Liver (tissue), 9 donors: ENCODE measurements around the gene LDAH. TPM values are rescaled to one million over a fixed set of nuclear protein-coding genes. Genes with fewer than 3 reads are reported as not detected.

Source experiments
- DNase-seq: peaks from one replicate; pipeline ENCODE4 v3.0.0-alpha.2; 2017; ENCODE audit warnings: low spot score
- H3K27ac ChIP-seq, 2 donors: one replicate each; pipeline ENCODE4 v1.7.0; 2013; ENCODE audit warnings: inconsistent platforms in 2 of 2, low read length in 2 of 2, control low read depth in 1 of 2, low read depth in 1 of 2, mild to moderate bottlenecking in 1 of 2
- H3K27me3 ChIP-seq, 4 donors: one replicate each; pipeline versions ENCODE4 v1.6.1 to v1.7.0; 2013; ENCODE audit warnings: low read length in 3 of 4, inconsistent platforms in 1 of 4, mild to moderate bottlenecking in 1 of 4, moderate library complexity in 1 of 4; ENCODE audit not compliant: control insufficient read depth in 4 of 4, insufficient read depth in 4 of 4
- H3K36me3 ChIP-seq, 4 donors: one replicate each; pipeline versions ENCODE4 v1.6.1 to v1.7.0; 2013; ENCODE audit warnings: low read length in 3 of 4, mild to moderate bottlenecking in 3 of 4, low read depth in 1 of 4, moderate library complexity in 1 of 4; ENCODE audit not compliant: control insufficient read depth in 4 of 4, insufficient read depth in 3 of 4
- H3K4me1 ChIP-seq, 4 donors: one replicate each; pipeline versions ENCODE4 v1.6.1 to v1.7.0; 2013; ENCODE audit warnings: low read length in 3 of 4, mild to moderate bottlenecking in 3 of 4, moderate library complexity in 1 of 4; ENCODE audit not compliant: control insufficient read depth in 4 of 4, insufficient read depth in 4 of 4
- H3K4me3 ChIP-seq, 3 donors: one replicate each; pipeline versions ENCODE4 v1.6.1 to v1.7.0; 2013; ENCODE audit warnings: low read length in 3 of 3, control low read depth in 1 of 3, low read depth in 1 of 3, mild to moderate bottlenecking in 1 of 3
- H3K9ac ChIP-seq, 2 donors: one replicate each; pipeline ENCODE4 v1.7.0; 2013; ENCODE audit warnings: low read length in 2 of 2, mild to moderate bottlenecking in 2 of 2, moderate library complexity in 2 of 2, control low read depth in 1 of 2, low read depth in 1 of 2
- H3K9me3 ChIP-seq, 4 donors: one replicate each; pipeline versions ENCODE4 v1.6.1 to v1.7.0; 2013; ENCODE audit warnings: low read length in 3 of 4; ENCODE audit not compliant: control insufficient read depth in 4 of 4
- EGR1 ChIP-seq, 2 donors: IDR thresholded peaks; 2 replicates each; pipeline ENCODE4 v1.6.1; 2016 to 2018; ENCODE audit warnings: antibody characterized with exemption in 2 of 2, low read depth in 2 of 2
- FOXA1 ChIP-seq: IDR thresholded peaks from 2 replicates; pipeline ENCODE4 v1.6.1; 2016; ENCODE audit warnings: antibody characterized with exemption
- FOXA2 ChIP-seq: IDR thresholded peaks from 2 replicates; pipeline ENCODE4 v1.6.1; 2016; ENCODE audit warnings: antibody characterized with exemption
- GABPA ChIP-seq, 2 donors: IDR thresholded peaks in 1 of 2; conservative IDR thresholded peaks in 1 of 2; 2 replicates each; pipeline ENCODE4 v1.6.1; 2016; ENCODE audit warnings: antibody characterized with exemption in 2 of 2, mild to moderate bottlenecking in 1 of 2, moderate library complexity in 1 of 2
- HNF4A ChIP-seq, 2 donors: conservative IDR thresholded peaks; 2 replicates each; pipeline ENCODE4 v1.6.1; 2016; ENCODE audit warnings: antibody characterized with exemption in 2 of 2, mild to moderate bottlenecking in 2 of 2
- JUND ChIP-seq, 2 donors: IDR thresholded peaks; 2 replicates each; pipeline ENCODE4 v1.6.1; 2016; ENCODE audit warnings: antibody characterized with exemption in 2 of 2
- NR2F2 ChIP-seq: IDR thresholded peaks from 2 replicates; pipeline ENCODE4 v1.6.1; 2016; ENCODE audit warnings: antibody characterized with exemption
- RAD21 ChIP-seq, 2 donors: IDR thresholded peaks; 2 replicates each; pipeline ENCODE4 v1.6.1; 2016; ENCODE audit warnings: antibody characterized with exemption in 2 of 2, mild to moderate bottlenecking in 2 of 2
- RXRA ChIP-seq, 2 donors: IDR thresholded peaks; 2 replicates each; pipeline ENCODE4 v1.6.1; 2017 to 2018; ENCODE audit warnings: antibody characterized with exemption in 2 of 2, mild to moderate bottlenecking in 1 of 2
- SP1 ChIP-seq: IDR thresholded peaks from 2 replicates; pipeline ENCODE4 v1.6.1; 2018; ENCODE audit warnings: antibody characterized with exemption, mild to moderate bottlenecking
- TAF1 ChIP-seq: conservative IDR thresholded peaks from 2 replicates; pipeline ENCODE4 v1.6.1; 2016; ENCODE audit warnings: antibody characterized with exemption, mild to moderate bottlenecking
- YY1 ChIP-seq: IDR thresholded peaks from 2 replicates; pipeline ENCODE4 v1.6.1; 2016; ENCODE audit warnings: antibody characterized with exemption, mild to moderate bottlenecking
- WGBS: extraction: QIAGEN DNeasy Blood & Tissue Kit; methylation state at CpG from one replicate; pipeline ENCODE4 v1.1.7; 2013; 5-methylcytosine and 5-hydroxymethylcytosine counted together
- polyA plus RNA-seq, 2 donors: library from polyadenylated mRNA; stranded (reverse) in 1 of 2; unstranded in 1 of 2; fragments of 200-250 nt in 1 of 2; fragments of >200 nt in 1 of 2; fragmentation: Nextera tagmentation in 1 of 2; extraction: Ambion mirVana in 1 of 2; gene quantifications; one replicate each; pipeline versions ENCODE4 v1.2.1 to v1.2.3, GENCODE V29; 2013 to 2015
- total RNA-seq, 2 donors: library from RNA; depleted of rRNA; stranded (reverse); fragments of >200 nt; gene quantifications; one replicate each; pipeline ENCODE4 v1.2.3, GENCODE V29; 2014
- TF ChIP-seq, protein P1 (sequence below): IDR thresholded peaks from 2 replicates; pipeline ENCODE4 v1.6.1; 2016; ENCODE audit warnings: antibody characterized with exemption, mild to moderate bottlenecking
- TF ChIP-seq, protein P2 (sequence below): IDR thresholded peaks from 2 replicates; pipeline ENCODE4 v1.6.1; 2016; ENCODE audit warnings: antibody characterized with exemption
- TF ChIP-seq, protein P3 (sequence below): IDR thresholded peaks from 2 replicates; pipeline ENCODE4 v1.6.1; 2016; ENCODE audit warnings: antibody characterized with exemption
- TF ChIP-seq, protein P4 (sequence below): IDR thresholded peaks from 2 replicates; pipeline ENCODE4 v1.6.1; 2016; ENCODE audit warnings: antibody characterized with exemption
- donor health status: healthy.
- donor health status: healthy.
- donor health status: healthy.
- donor health status: healthy.
- donor health status: healthy.

Gene LDAH
- total and polyA plus RNA-seq, 4 donors: 5.8 to 17.7 (median 9.7) TPM

DNA sequence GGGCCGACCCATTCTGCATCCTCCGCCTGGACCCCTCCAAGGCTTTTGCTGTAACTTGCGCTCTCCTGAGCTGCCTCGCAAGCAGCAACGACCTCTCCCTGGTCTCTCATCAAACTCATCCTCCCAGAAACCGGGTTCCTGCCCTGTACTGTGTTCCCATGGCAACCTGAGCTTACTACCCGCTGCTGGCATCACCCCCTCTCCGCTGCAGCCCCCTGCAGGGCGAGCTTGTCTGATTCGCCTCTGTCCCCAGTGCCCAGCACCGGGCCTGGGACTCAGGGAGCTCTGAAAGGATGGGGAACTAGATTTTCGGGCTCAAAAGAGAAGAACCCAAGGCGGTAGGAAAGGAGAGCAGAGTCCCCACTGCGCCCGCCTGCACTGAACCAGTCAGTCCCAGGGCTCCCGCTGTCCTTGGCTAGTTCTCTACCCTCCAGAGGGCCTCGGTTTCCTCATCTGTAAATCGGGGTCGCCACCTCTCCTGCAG is 172.5 kb downstream of the LDAH start:
- peak overlapping the region; percentile 46 to 84 for H3K9ac ChIP-seq
- peaks cover 9 to 36% (median 27%) of the 10 kb centered on the region in 4 donors for H3K4me1 ChIP-seq
- H3K4me3 ChIP-seq: peak overlapping the region; percentile 64 to 75 (median 75)
- TF ChIP-seq JUND (IDR thresholded peaks at IDR 0.05) (no peak), FOXA1 (no peak), RAD21 (IDR thresholded peaks at IDR 0.05) (no peak)
- TF ChIP-seq, protein P1, sequence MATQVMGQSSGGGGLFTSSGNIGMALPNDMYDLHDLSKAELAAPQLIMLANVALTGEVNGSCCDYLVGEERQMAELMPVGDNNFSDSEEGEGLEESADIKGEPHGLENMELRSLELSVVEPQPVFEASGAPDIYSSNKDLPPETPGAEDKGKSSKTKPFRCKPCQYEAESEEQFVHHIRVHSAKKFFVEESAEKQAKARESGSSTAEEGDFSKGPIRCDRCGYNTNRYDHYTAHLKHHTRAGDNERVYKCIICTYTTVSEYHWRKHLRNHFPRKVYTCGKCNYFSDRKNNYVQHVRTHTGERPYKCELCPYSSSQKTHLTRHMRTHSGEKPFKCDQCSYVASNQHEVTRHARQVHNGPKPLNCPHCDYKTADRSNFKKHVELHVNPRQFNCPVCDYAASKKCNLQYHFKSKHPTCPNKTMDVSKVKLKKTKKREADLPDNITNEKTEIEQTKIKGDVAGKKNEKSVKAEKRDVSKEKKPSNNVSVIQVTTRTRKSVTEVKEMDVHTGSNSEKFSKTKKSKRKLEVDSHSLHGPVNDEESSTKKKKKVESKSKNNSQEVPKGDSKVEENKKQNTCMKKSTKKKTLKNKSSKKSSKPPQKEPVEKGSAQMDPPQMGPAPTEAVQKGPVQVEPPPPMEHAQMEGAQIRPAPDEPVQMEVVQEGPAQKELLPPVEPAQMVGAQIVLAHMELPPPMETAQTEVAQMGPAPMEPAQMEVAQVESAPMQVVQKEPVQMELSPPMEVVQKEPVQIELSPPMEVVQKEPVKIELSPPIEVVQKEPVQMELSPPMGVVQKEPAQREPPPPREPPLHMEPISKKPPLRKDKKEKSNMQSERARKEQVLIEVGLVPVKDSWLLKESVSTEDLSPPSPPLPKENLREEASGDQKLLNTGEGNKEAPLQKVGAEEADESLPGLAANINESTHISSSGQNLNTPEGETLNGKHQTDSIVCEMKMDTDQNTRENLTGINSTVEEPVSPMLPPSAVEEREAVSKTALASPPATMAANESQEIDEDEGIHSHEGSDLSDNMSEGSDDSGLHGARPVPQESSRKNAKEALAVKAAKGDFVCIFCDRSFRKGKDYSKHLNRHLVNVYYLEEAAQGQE: no peak
- no peaks in the 10 kb centered on the region for H3K36me3 ChIP-seq
- no peaks in the 10 kb centered on the region for H3K27me3 ChIP-seq
- peak; percentile 46 for DNase-seq
- 13% methylated on average over 19 of the region's 19 CpGs for WGBS
- H3K27ac ChIP-seq: peak overlapping the region; percentile 58 to 84
- H3K9me3 ChIP-seq: no peaks in the 10 kb centered on the region

DNA sequence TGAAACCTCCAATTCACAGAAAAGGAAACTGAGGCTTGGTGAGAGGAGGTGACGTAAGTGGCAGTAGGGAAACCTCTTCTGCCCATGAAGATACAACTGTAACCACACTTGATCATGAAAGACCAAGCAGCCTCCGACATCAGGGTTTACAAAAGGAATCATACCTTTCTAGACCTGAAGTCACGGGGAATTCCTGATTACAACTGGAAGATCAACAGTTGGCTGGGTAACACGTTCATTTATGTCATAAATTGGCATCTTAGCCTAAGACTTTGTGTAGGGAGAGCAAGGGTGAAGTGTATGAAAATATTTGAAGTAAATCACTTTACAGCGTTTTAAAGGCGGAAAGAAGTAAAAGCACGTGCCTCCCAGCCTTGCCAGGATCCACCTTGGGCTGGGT is 172.9 kb downstream of the LDAH start:
- peaks cover 0 to 1% (median 0%) of the 10 kb centered on the region in 4 donors for H3K36me3 ChIP-seq
- no peak overlapping the region for H3K9ac ChIP-seq
- peaks cover 9 to 36% (median 27%) of the 10 kb centered on the region in 4 donors for H3K4me1 ChIP-seq
- peak overlapping the region in 2 of 3 donors; percentile 64 to 75 for H3K4me3 ChIP-seq
- DNase-seq: no peak
- 68% methylated on average over 7 of the region's 7 CpGs for WGBS
- H3K27me3 ChIP-seq: no peaks in the 10 kb centered on the region
- no peak overlapping the region for H3K27ac ChIP-seq
- TF ChIP-seq JUND (IDR thresholded peaks at IDR 0.05) (no peak), GABPA (IDR thresholded peaks at IDR 0.05 in 1 of 2, conservative IDR thresholded peaks at IDR 0.05 in 1 of 2) (no peak), YY1 (no peak), FOXA1 (no peak)
- TF ChIP-seq, protein P1: no peak
- H3K9me3 ChIP-seq: no peaks in the 10 kb centered on the region

DNA sequence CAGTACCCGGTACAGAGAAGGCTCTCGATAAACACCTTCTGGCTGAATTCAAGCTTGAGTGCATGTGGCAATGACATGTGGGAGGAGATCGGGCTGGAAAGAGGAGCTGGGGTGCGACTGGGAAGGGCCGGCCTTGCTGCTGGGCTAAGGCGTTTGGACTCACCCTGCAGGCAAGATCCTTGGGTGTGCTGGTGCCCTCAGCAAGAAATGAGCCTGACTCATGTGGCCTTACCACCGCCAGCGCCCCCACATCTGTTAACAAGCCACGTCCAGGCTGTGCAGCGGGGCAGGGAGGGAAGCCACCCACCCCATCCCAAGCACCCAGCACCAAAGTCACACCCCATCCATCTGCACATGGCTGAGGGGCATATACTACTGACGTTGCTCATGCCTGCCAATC is 173.3 kb downstream of the LDAH start:
- H3K27me3 ChIP-seq: no peaks in the 10 kb centered on the region
- H3K4me3 ChIP-seq: no peak overlapping the region
- no peak overlapping the region for H3K27ac ChIP-seq
- no peak for DNase-seq
- peaks cover 0 to 4% (median 0%) of the 10 kb centered on the region in 4 donors for H3K36me3 ChIP-seq
- H3K9ac ChIP-seq: no peak overlapping the region
- no peaks in the 10 kb centered on the region for H3K9me3 ChIP-seq
- H3K4me1 ChIP-seq: peaks cover 9 to 36% (median 27%) of the 10 kb centered on the region in 4 donors
- WGBS: 93% methylated on average over 11 of the region's 11 CpGs
- TF ChIP-seq SP1 (no peak), TAF1 (no peak), NR2F2 (no peak), RXRA (IDR thresholded peaks at IDR 0.05) (no peak), JUND (IDR thresholded peaks at IDR 0.05) (no peak), FOXA2 (no peak), RAD21 (IDR thresholded peaks at IDR 0.05) (no peak), GABPA (IDR thresholded peaks at IDR 0.05 in 1 of 2, conservative IDR thresholded peaks at IDR 0.05 in 1 of 2) (no peak), FOXA1 (no peak), EGR1 (IDR thresholded peaks at IDR 0.05; ENCODE audit: low read depth in 2 of 2) (no peak), HNF4A (conservative IDR thresholded peaks at IDR 0.05) (no peak)
- TF ChIP-seq, protein P2, sequence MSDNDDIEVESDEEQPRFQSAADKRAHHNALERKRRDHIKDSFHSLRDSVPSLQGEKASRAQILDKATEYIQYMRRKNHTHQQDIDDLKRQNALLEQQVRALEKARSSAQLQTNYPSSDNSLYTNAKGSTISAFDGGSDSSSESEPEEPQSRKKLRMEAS: no peak
- TF ChIP-seq, protein P3, sequence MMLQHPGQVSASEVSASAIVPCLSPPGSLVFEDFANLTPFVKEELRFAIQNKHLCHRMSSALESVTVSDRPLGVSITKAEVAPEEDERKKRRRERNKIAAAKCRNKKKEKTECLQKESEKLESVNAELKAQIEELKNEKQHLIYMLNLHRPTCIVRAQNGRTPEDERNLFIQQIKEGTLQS: no peak
- TF ChIP-seq, protein P4, sequence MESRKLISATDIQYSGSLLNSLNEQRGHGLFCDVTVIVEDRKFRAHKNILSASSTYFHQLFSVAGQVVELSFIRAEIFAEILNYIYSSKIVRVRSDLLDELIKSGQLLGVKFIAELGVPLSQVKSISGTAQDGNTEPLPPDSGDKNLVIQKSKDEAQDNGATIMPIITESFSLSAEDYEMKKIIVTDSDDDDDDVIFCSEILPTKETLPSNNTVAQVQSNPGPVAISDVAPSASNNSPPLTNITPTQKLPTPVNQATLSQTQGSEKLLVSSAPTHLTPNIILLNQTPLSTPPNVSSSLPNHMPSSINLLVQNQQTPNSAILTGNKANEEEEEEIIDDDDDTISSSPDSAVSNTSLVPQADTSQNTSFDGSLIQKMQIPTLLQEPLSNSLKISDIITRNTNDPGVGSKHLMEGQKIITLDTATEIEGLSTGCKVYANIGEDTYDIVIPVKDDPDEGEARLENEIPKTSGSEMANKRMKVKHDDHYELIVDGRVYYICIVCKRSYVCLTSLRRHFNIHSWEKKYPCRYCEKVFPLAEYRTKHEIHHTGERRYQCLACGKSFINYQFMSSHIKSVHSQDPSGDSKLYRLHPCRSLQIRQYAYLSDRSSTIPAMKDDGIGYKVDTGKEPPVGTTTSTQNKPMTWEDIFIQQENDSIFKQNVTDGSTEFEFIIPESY: no peak
